GM21723 (cell line): ENCODE results near the gene DERL2.
"Not testable (repeated sequence)": the region's sequence is repeated elsewhere in the genome, so short reads cannot be mapped to it uniquely, and the experiment has no call there.

Experiments
- ATAC-seq: cut with Tn5 transposase; IDR thresholded peaks from one replicate; pipeline ENCODE4 v1.9.1; 2021; ENCODE audit warnings: mild to moderate bottlenecking, moderate library complexity; ENCODE audit not compliant: unreplicated experiment

Gene DERL2

DNA sequence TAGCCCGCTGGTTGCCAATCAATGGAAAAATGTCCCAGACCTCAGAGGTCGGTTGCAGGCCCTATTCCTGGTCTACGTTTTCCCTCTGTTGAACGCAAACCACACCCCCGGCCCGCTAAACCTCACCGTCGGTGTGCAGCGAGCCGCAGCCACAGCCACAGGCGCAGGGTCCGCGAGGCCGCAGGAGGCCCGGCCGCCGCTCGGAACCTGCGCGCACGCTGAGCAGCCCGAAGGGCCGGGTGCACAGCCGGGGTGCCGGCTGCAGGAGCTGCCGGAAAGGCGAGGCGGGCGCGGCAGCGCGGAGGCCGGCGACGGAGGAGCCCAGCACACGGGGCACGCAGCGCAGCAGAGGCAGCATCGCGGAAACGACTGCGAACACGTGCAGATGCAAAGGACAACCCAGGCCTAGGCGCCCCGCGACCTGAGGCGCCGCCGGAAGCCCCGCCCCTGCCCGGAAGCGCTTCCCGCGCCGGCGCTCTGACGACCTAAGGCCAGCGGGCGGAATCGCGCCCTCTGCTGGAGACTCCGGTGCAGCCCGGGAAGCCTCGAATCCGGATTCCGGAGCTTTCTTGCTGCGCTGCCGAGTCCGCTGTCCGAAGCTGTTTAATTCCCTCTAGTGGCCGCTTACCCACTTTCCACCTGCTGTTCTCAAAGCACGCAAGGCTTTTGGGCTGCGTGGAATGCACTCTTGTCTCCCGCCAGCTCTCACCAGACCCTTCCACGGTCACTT lies 47.1 kb downstream of the DERL2 start, which contains the start of gene C1QBP:
Gene C1QBP (minus strand): TSS at position 440 of the 730 bp plus-strand sequence. CDS start 82 bp downstream, at position 358.
- peak; percentile 76 for ATAC-seq

DNA sequence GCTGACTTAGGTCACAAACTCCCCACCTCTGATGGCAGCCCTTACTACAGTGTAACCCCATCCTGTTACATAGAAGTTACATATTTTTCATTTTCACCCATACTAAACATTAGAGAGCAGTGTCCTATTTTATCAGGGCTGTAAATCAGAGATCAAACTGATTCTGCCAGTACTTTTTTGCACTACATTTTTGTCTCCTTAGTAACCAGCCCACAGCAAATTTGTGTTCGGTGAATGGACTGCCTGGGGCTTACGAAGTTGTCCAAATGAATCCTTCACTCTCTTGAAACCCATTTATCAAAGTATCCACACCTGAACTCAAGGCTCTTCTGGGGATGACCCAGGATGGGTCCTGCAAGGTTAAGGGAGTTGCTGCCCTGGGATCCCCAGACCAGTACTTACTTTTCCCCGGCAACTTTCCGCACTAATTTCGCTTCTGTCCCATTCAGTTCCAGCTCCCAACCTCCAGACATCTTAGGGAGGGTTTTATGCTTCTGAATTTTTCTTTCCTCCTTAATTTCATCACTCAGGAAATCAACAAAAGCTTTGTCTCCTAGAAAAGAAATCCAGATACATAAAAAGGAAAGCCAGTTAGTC lies 48.2 kb downstream of the DERL2 start:
- ATAC-seq = no peak

DNA sequence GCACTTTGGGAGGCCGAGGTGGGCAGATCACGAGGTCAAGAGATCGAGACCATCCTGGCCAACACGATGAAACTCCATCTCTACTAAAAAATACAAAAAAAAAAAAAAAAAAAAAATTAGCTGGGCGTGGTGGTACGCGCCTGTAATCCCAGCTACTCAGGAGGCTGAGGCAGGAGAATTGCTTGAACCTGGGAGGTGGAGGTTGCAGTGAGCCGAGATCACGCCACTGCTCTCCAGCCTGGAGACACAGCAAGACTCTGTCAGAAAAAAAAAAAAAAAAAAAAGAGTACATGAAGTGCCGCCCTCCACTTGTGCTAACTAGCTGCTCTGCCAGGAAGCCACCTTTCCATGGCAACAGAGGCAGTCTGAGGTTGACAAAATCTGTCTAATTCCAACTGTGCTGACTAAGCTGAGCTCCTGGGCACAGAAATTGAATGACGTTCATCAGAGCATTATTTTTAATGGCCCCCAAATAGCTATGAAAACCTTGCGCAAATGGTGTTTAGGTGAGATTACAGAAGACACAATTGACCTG lies 50.1 kb downstream of the DERL2 start:
- ATAC-seq = not testable (repeated sequence)

DNA sequence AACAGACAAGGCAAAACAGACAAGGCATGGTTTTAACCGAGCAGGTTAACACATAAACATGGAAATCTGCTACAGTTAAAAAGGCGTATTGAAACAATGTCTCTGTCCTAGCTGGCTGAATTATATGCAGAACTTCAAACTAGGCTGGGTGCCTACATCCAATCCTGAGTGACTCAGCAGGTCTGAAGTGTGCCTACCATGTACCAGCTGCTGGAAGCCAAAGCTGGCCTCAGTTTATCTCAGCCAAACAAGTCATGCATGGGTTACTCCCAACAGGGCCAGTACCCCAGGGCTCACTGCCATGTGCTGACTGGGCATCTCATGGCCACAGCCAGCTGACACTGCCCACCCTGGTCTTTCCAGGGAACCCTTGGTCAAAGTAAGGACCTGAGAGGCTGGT lies 51.0 kb downstream of the DERL2 start:
- no peak for ATAC-seq

DNA sequence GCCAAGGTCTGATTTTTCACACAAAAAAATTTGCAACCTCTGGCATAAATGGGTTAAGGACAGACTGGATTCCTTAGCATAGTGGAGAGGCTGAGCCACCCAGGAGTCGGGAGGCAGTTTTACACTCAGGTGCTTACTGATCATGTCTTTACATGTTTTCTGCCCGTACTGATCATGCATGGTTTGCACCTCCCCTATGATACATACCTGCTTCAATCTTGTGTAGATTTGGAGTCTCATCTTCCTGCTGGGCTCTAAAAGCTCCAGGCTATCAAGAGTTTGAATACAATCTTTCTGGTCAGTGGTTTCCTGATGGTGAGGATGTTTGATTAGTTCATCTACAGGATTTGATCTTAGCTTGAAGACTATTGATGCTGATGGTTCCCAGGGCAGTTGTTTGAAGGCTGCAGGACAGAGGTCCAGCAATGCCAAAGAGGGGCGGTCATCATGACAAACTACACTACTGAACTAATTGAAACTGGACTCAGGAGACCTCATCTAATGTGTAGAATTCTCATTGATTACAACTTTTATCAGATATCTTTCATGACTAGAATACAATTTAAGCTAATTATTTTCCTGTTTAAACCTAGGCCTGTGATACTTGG lies 53.9 kb downstream of the DERL2 start:
- no peak for ATAC-seq

DNA sequence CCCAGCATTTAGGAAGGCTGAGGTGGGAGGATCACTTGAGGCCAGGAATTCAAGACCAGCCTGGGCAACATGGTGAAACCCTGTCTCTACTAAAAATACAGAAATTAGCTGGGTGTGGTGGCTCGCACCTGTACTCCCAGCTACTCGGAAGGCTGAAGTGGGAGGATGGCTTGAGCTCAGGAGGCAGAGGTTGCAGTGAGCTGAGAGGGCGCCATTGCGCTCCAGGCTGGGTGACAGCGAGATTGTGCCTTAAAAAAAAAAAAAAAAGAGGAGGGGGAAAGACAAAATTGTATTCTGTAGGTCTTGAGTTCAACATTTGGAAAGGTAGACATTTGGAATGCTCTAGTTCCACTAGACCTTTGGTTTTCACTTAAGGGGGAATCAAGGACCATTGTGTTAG lies 54.7 kb downstream of the DERL2 start:
- not testable (repeated sequence) for ATAC-seq

DNA sequence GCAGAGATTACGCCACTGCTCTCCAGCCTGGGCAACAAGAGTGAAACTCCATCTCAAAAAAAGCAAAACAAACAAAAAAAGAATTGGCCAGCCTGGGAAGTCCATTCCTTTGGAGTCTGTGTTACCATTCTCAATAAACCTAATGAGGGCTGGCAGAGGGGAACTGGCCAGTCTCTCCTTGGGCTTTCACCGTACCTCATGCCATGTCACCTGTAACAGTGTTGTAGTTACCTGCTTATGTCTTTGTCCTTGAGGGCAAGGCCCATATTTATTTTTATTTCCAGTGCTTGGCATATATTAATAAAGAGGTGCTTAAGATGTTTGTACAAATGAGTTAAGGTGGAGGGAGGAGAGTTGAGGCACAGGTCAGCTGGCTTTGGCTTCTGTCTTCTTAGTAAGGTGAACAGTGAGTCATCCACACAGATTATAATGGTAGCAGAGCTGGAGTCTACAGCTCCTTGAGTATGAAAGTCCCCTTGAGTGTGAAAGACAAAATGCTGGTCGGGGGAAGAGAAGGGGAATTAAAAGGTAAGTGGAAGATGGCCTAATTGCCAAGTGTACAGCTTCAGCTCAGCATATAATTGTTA lies 55.5 kb downstream of the DERL2 start:
- no peak for ATAC-seq

DNA sequence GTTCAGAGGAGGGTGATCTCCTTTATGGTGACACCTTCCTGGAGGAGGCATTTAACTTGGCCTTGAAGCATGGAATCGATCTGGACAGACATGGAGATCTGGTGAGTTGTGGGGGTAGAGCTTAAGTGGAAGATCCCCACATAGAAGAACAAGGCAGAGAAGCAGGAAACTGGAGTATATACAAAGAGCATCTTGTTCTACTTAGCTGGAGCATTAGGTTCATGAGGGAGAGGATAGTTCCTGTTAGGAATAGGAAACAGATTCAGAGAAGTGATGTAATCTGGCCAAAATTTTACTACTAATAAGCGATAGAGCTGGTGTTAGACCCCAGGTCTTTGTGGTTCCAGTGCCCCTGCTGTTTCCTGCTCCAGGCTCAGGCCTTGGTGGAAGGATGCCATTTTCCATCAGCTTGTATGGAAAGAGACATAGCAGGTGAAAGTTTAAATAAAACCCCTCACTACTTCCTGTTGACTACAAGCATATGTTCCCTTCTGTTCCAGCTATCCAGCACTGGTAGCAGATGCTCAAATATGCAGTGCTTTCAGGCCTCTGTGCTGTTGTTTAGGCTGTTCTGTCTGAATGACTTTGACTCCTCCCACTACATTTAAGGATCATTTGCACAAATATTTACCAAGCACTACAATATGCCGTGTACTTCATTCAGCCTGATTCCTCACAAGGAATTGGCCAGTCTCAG lies 56.6 kb downstream of the DERL2 start:
- ATAC-seq = no peak

DNA sequence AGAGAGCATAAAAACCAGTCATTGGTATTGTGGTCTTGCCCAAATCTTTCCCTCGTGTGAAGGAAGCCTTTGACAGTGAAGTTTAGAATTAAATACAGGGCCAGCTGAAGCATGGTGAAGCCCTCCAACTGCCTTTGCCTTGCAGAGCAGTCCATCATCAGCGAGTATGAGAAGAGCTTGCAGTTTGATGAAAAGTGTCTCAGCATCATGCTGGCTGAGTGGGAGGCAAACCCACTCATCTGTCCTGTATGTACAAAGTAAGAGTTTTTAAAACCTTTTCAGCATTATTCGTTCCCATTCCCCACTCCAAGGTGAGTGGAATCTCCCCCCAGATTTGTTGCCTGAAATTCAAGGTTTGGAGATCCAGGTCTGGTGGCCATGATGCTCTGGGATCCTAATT lies 60.2 kb downstream of the DERL2 start:
- no peak for ATAC-seq

DNA sequence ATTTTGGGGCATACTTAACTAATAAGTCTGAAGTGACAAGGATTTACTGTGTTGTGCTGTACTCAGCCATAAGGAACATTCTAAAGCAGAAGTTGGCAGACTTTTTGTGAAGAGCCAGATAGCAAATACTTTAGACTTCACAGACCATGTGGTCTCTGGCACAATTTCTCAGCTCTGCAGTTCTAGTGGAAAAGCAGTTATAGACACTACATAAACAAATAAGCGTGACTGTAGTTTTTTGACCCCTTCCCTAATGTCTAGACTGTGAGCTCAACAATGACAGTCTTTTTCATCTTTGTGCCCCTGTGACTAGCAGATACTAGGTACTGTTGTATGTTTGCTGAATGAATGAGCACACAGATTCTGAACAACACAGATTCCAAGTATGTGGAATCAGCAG lies 61.1 kb downstream of the DERL2 start:
- ATAC-seq = no peak

DNA sequence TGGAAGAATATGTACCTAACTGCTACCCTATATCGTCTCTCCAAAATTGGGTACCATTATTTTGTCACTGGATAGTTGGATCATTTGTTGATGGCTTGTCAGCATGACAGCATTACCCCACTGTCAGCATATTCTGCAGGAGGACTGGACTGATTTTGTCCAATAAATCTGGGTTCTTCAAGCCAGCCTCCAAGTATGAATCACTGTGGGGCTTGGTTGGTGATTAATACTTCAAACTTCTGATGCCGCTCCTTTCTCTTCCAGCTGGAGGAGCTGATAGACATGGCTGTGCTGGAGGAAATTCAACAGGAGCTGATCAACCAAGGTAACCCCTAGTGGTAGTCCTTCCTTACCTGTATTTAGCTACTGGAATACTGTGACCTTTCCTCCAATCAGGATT lies 63.5 kb downstream of the DERL2 start:
- ATAC-seq = no peak
